Measurements from ENCODE around the gene GTF3C6. TPM values are rescaled to one million over a fixed set of nuclear protein-coding genes. Genes with fewer than 3 reads are reported as not detected.
"Not testable (repeated sequence)": the region's sequence is repeated elsewhere in the genome, so short reads cannot be mapped to it uniquely, and the experiment has no call there.

The GTF3C6 gene
- total and polyA plus RNA-seq, 7 donors = 112 to 159 (median 126) TPM

DNA sequence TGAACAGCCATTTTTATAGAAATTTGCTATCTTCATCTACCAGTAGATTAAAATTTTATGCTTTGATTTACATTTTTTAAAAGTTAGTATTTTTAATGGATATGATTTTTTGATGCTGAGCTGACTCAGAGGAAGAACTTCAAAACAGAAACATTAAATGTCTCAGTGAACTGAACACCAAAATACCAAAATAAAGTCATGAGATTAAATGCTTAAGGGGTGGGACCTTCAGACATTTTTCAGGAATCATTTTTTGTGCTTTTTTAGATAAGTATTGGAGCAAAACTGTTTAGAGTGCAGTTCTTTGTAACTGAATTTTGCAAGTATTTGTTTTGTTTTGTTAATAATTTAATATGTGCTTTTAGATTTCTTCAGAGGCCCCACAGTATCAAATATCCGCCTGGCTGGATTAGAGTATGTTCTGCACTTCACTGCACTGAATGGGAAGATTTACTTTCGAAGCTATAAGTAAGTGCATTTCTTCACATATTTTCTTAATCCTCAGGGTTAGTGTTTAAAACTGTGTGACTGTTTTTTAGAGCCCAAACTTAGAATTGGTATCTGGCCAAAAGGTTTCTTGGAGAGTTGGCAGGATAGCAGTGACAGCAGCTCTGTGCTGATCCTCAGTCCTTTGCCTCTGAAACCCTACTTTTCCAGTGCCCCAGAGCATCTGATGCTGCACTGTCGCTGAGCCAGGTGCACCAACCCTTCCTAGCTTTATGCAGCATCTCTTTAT is 57.1 kb downstream of the GTF3C6 start:
- Histone ChIP-seq H3K36me3 (ENCODE audit: insufficient read depth in 1 of 2, low read depth in 1 of 2) (peaks cover 0 to 51% of the 10 kb centered on the region in 2 donors), H3K4me1 (peaks cover 21% of the 10 kb centered on the region), H3K27me3 (ENCODE audit: insufficient read depth in 3 of 3, low read length in 2 of 3) (no peaks in the 10 kb centered on the region), H3K27ac (no peak overlapping the region), H3K9me3 (no peaks in the 10 kb centered on the region), H3K4me3 (no peak overlapping the region)
- no peak for DNase-seq
- ATAC-seq = peak in 1 of 4 donors; percentile 31
- intact Hi-C loops (cut with DNase I) = no loop called here
- WGBS, 3 donors = 39 to 55% (median 43%) methylated on average over 3 of the region's 3 CpGs
- TF ChIP-seq, protein P1, sequence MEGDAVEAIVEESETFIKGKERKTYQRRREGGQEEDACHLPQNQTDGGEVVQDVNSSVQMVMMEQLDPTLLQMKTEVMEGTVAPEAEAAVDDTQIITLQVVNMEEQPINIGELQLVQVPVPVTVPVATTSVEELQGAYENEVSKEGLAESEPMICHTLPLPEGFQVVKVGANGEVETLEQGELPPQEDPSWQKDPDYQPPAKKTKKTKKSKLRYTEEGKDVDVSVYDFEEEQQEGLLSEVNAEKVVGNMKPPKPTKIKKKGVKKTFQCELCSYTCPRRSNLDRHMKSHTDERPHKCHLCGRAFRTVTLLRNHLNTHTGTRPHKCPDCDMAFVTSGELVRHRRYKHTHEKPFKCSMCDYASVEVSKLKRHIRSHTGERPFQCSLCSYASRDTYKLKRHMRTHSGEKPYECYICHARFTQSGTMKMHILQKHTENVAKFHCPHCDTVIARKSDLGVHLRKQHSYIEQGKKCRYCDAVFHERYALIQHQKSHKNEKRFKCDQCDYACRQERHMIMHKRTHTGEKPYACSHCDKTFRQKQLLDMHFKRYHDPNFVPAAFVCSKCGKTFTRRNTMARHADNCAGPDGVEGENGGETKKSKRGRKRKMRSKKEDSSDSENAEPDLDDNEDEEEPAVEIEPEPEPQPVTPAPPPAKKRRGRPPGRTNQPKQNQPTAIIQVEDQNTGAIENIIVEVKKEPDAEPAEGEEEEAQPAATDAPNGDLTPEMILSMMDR (IDR thresholded peaks at IDR 0.05) = no peak

DNA sequence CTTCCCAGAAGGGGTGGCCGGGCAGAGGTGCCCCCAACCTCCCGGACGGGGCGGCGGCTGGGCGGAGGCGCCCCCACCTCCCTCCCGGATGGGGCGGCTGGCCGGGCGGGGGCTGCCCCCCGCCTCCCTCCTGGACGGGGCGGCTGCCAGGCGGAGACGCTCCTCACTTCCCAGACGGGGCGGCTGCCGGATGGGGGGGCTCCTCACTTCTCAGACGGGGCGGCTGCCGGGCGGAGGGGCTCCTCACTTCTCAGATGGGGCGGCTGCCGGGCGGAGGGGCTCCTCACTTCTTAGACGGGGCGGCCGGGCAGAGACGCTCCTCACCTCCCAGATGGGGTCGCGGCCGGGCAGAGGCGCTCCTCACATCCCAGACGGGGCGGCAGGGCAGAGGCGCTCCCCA is 58.7 kb downstream of the GTF3C6 start:
- ATAC-seq; H3K27ac ChIP-seq; intact Hi-C loops (cut with DNase I); H3K27me3 ChIP-seq (ENCODE audit: insufficient read depth in 3 of 3, low read length in 2 of 3); H3K4me3 ChIP-seq; H3K9me3 ChIP-seq; DNase-seq: not testable (repeated sequence)
- H3K36me3 ChIP-seq (ENCODE audit: insufficient read depth in 1 of 2, low read depth in 1 of 2) = peaks cover 0 to 50% of the 10 kb centered on the region in 2 donors
- WGBS, 3 donors = 97 to 99% (median 99%) methylated on average over 11 to 26 of the region's 37 CpGs
- peaks cover 18% of the 10 kb centered on the region for H3K4me1 ChIP-seq

Other genes starting within 250 kb of the GTF3C6 start
- gene CDK19, start 143.2 kb upstream of the GTF3C6 start, total RNA-seq = 10 to 100 TPM in 1 of 4 donors, 1 to 10 TPM in 3; 4.7 to 11.6 (median 5.6) TPM
- gene CDK19, start 143.2 kb upstream of the GTF3C6 start, polyA plus RNA-seq = 1 to 10 TPM; 2.2 to 6.9 (median 3.1) TPM
- gene AMD1, start 83.9 kb upstream of the GTF3C6 start, total RNA-seq = 10 to 100 TPM; 19.2 to 46.6 (median 42.8) TPM
- 10 to 100 TPM; 23.0 to 73.1 (median 31.7) TPM for gene AMD1, start 83.9 kb upstream of the GTF3C6 start, polyA plus RNA-seq
- 10 to 100 TPM; 28.9 to 50.5 (median 43.2) TPM for gene RPF2, start 23.3 kb downstream of the GTF3C6 start, total RNA-seq
- gene RPF2, start 23.3 kb downstream of the GTF3C6 start, polyA plus RNA-seq = 10 to 100 TPM; 35.1 to 67.7 (median 54.4) TPM
- gene SLC16A10, start 128.8 kb downstream of the GTF3C6 start, total RNA-seq = 100 to 1,000 TPM in 1 of 4 donors, 10 to 100 TPM in 3; 33.9 to 106 (median 56.1) TPM
- 10 to 100 TPM; 13.9 to 50.3 (median 39.3) TPM for gene SLC16A10, start 128.8 kb downstream of the GTF3C6 start, polyA plus RNA-seq

Measured in psoas muscle (tissue), 8 donors.